H7 (cell line): ENCODE measurements around the gene PIGQ. TPM values are rescaled to one million over a fixed set of nuclear protein-coding genes. Genes with fewer than 3 reads are reported as not detected.

Source experiments
- DNase-seq: peaks from one replicate; pipeline ENCODE4 v3.0.0; 2012
- H3K27me3 ChIP-seq: 2 replicates; pipeline ENCODE4 v1.6.0; 2011; ENCODE audit warnings: mild to moderate bottlenecking, low read length; ENCODE audit not compliant: control insufficient read depth, insufficient read depth
- H3K36me3 ChIP-seq: replicated peaks from 2 replicates; pipeline ENCODE4 v1.5.1; 2011; ENCODE audit warnings: low read length; ENCODE audit not compliant: control insufficient read depth, insufficient read depth
- H3K4me3 ChIP-seq: 2 replicates; pipeline ENCODE4 v1.5.1; 2011; ENCODE audit warnings: low read depth, mild to moderate bottlenecking, control low read depth, low read length, moderate library complexity; ENCODE audit not compliant: insufficient read depth
- total RNA-seq: library from RNA; depleted of rRNA; stranded (reverse); fragments of >200 nt; shearing (Covaris generic); gene quantifications from 2 replicates; pipeline ENCODE4 v1.2.3, GENCODE V29; 2014; rRNA removed

The PIGQ gene
- total RNA-seq, 1 experiment from 2014 or later: 44.6 TPM

DNA sequence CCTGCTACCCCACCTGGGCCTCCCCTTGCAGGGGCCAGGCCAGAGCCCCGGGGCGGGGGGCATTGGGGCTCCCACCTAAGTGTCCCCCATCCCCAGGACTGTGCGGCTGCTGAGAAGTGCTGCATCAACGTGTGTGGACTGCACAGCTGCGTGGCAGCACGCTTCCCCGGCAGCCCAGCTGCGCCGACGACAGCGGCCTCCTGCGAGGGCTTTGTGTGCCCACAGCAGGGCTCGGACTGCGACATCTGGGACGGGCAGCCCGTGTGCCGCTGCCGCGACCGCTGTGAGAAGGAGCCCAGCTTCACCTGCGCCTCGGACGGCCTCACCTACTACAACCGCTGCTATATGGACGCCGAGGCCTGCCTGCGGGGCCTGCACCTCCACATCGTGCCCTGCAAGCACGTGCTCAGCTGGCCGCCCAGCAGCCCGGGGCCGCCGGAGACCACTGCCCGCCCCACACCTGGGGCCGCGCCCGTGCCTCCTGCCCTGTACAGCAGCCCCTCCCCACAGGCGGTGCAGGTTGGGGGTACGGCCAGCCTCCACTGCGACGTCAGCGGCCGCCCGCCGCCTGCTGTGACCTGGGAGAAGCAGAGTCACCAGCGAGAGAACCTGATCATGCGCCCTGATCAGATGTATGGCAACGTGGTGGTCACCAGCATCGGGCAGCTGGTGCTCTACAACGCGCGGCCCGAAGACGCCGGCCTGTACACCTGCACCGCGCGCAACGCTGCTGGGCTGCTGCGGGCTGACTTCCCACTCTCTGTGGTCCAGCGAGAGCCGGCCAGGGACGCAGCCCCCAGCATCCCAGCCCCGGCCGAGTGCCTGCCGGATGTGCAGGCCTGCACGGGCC lies 62.9 kb downstream of the PIGQ start:
- no peaks in the 10 kb centered on the region for H3K27me3 ChIP-seq
- DNase-seq: no peak
- H3K36me3 ChIP-seq: no peaks in the 10 kb centered on the region; the same call in none of the 2 replicates
- H3K4me3 ChIP-seq: no peak overlapping the region

GRCh38 chr16:633336-634050 lies 63.7 kb downstream of the PIGQ start:
- H3K4me3 ChIP-seq: no peak overlapping the region
- no peaks in the 10 kb centered on the region for H3K27me3 ChIP-seq
- no peaks in the 10 kb centered on the region; the same call in none of the 2 replicates for H3K36me3 ChIP-seq
- DNase-seq: no peak

Other genes starting within 250 kb of the PIGQ start
- gene AXIN1, start 217.2 kb upstream of the PIGQ start, total RNA-seq: 52.4 and 57.8 TPM in 2 replicates
- 225 and 242 TPM in 2 replicates for gene MRPL28, start 199.4 kb upstream of the PIGQ start, total RNA-seq
- gene PGAP6, start 188.0 kb upstream of the PIGQ start, total RNA-seq: 107 and 112 TPM in 2 replicates
- 400 and 507 TPM in 2 replicates for gene NME4, start 172.8 kb upstream of the PIGQ start, total RNA-seq
- 20.1 and 21.4 TPM in 2 replicates for gene DECR2, start 168.1 kb upstream of the PIGQ start, total RNA-seq
- gene RAB11FIP3, start 144.3 kb upstream of the PIGQ start, total RNA-seq: 25.2 and 27.9 TPM in 2 replicates
- gene CAPN15, start 42.3 kb upstream of the PIGQ start, total RNA-seq: 80.6 and 87.5 TPM in 2 replicates
- gene PRR35, start 9.6 kb upstream of the PIGQ start, total RNA-seq: 0.28 and 0.85 TPM in 2 replicates
- 1.1 TPM in 2 replicates for gene NHLRC4, start 3.0 kb upstream of the PIGQ start, total RNA-seq
- gene RAB40C, start 20.1 kb downstream of the PIGQ start, total RNA-seq: 26.3 and 26.4 TPM in 2 replicates
- 4.5 and 5.5 TPM in 2 replicates for gene WFIKKN1, start 61.0 kb downstream of the PIGQ start, total RNA-seq
- gene METTL26, start 66.3 kb downstream of the PIGQ start, total RNA-seq: 129 and 135 TPM in 2 replicates
- gene MCRIP2, start 71.9 kb downstream of the PIGQ start, total RNA-seq: 71.5 and 83.1 TPM in 2 replicates
- 35.3 and 38.3 TPM in 2 replicates for gene WDR90, start 79.4 kb downstream of the PIGQ start, total RNA-seq
- 164 and 174 TPM in 2 replicates for gene RHOT2, start 98.2 kb downstream of the PIGQ start, total RNA-seq
- gene RHBDL1, start 105.7 kb downstream of the PIGQ start, total RNA-seq: 3.1 and 5.9 TPM in 2 replicates
- gene STUB1, start 110.4 kb downstream of the PIGQ start, total RNA-seq: 85.3 and 115 TPM in 2 replicates
- gene JMJD8, start 114.4 kb downstream of the PIGQ start, total RNA-seq: 63.8 and 88.2 TPM in 2 replicates
- gene WDR24, start 120.4 kb downstream of the PIGQ start, total RNA-seq: 18.3 and 18.9 TPM in 2 replicates
- gene FBXL16, start 135.8 kb downstream of the PIGQ start, total RNA-seq: 2.8 and 7.1 TPM in 2 replicates
- gene METRN, start 145.2 kb downstream of the PIGQ start, total RNA-seq: 49.6 and 64.2 TPM in 2 replicates
- gene ANTKMT, start 151.2 kb downstream of the PIGQ start, total RNA-seq: 22.6 and 29.8 TPM in 2 replicates
- 11.3 and 21.0 TPM in 2 replicates for gene CCDC78, start 156.5 kb downstream of the PIGQ start, total RNA-seq
- gene HAGHL, start 157.1 kb downstream of the PIGQ start, total RNA-seq: 26.6 and 33.1 TPM in 2 replicates
- gene CIAO3, start 171.0 kb downstream of the PIGQ start, total RNA-seq: 42.6 and 46.1 TPM in 2 replicates
- gene MSLN, start 190.8 kb downstream of the PIGQ start, total RNA-seq: 0.15 TPM in 1 of 2 replicates, not detected in the other
- 58.7 and 63.4 TPM in 2 replicates for gene RPUSD1, start 218.4 kb downstream of the PIGQ start, total RNA-seq
- gene CHTF18, start 218.7 kb downstream of the PIGQ start, total RNA-seq: 65.9 and 80.8 TPM in 2 replicates
- gene GNG13, start 230.8 kb downstream of the PIGQ start, total RNA-seq: not detected in 2 replicates